Fibroblast of lung (primary cell): ENCODE data around the gene SPDYE3. TPM values are rescaled to one million over a fixed set of nuclear protein-coding genes. Genes with fewer than 3 reads are reported as not detected.
"Not testable (repeated sequence)": the region's sequence is repeated elsewhere in the genome, so short reads cannot be mapped to it uniquely, and the experiment has no call there.

ENCODE experiments used
- DNase-seq, 2 donors: peaks; one replicate each; pipeline versions ENCODE4 v3.0.0 to v3.0.0-alpha.2; 2010; ENCODE audit warnings: low read depth in 2 of 2
- H2AFZ ChIP-seq: 2 replicates; pipeline ENCODE4 v1.5.1; 2012; ENCODE audit warnings: low read length, control low read depth, inconsistent platforms
- H3K27ac ChIP-seq: 2 replicates; pipeline ENCODE4 v1.5.1; 2011; ENCODE audit warnings: low read length, control low read depth; ENCODE audit not compliant: insufficient read depth
- H3K27me3 ChIP-seq: 2 replicates; pipeline ENCODE4 v1.5.1; 2011; ENCODE audit warnings: mild to moderate bottlenecking, low read length; ENCODE audit not compliant: control insufficient read depth, insufficient read depth
- H3K36me3 ChIP-seq: 2 replicates; pipeline ENCODE4 v1.5.1; 2011; ENCODE audit warnings: low read length; ENCODE audit not compliant: control insufficient read depth, insufficient read depth
- H3K4me1 ChIP-seq: 2 replicates; pipeline ENCODE4 v1.5.1; 2011; ENCODE audit warnings: low read length; ENCODE audit not compliant: control insufficient read depth, insufficient read depth; ENCODE audit errors: extremely low read depth
- H3K4me2 ChIP-seq: 2 replicates; pipeline ENCODE4 v1.5.1; 2011; ENCODE audit warnings: low read length, control low read depth; ENCODE audit not compliant: insufficient read depth; ENCODE audit errors: extremely low read depth
- H3K4me3 ChIP-seq, 4 experiments: fragments of 200-600 bp in 1 of 4; sonication (generic) in 1 of 4; replicated peaks in 1 of 4; 2 replicates each; pipeline ENCODE4 v1.5.1; 2011 to 2016; ENCODE audit warnings: low read length in 4 of 4, low read depth in 3 of 4, mild to moderate bottlenecking in 3 of 4, control low read depth in 2 of 4, inconsistent platforms in 1 of 4, mixed read lengths in 1 of 4; ENCODE audit not compliant: insufficient read depth in 1 of 4; ENCODE audit errors: control extremely low read depth in 1 of 4
- H3K79me2 ChIP-seq: 2 replicates; pipeline ENCODE4 v1.5.1; 2012; ENCODE audit warnings: mild to moderate bottlenecking, low read length, inconsistent platforms; ENCODE audit not compliant: control insufficient read depth, insufficient read depth
- H3K9ac ChIP-seq: 2 replicates; pipeline ENCODE4 v1.5.1; 2011; ENCODE audit warnings: mild to moderate bottlenecking, low read length, control low read depth; ENCODE audit not compliant: insufficient read depth
- H3K9me3 ChIP-seq: 2 replicates; pipeline ENCODE4 v1.5.1; 2012; ENCODE audit warnings: low read depth, low read length; ENCODE audit not compliant: control insufficient read depth, insufficient read depth
- H4K20me1 ChIP-seq: 2 replicates; pipeline ENCODE4 v1.5.1; 2011; ENCODE audit warnings: low read length; ENCODE audit not compliant: control insufficient read depth, insufficient read depth; ENCODE audit errors: extremely low read depth
- EZH2 ChIP-seq: IDR thresholded peaks from 2 replicates; pipeline ENCODE4 v1.5.1; 2012; ENCODE audit warnings: low read length, control low read depth, mild to moderate bottlenecking; ENCODE audit errors: missing control alignments
- polyA plus RNA-seq, 2 donors: library from polyadenylated mRNA; depleted of rRNA in 1 of 2; stranded (reverse) in 1 of 2; unstranded in 1 of 2; fragments of >200 nt; gene quantifications; 2 replicates each; pipeline ENCODE4 v1.2.1, GENCODE V29; 2011 to 2012; ENCODE audit warnings: missing spikeins in 1 of 2
- total RNA-seq: library from RNA; depleted of rRNA; stranded (reverse); fragments of >200 nt; gene quantifications from 2 replicates; pipeline ENCODE4 v1.2.1, GENCODE V29; 2014
- TF ChIP-seq, protein P1 (sequence below), 2 donors: IDR thresholded peaks in 1 of 2; conservative IDR thresholded peaks in 1 of 2; 1 replicate in 1 of 2; 2 replicates in 1 of 2; pipeline ENCODE4 v1.5.1; 2011 to 2012; ENCODE audit warnings: low read length in 2 of 2, control low read depth in 1 of 2, inconsistent platforms in 1 of 2, low read depth in 1 of 2, mild to moderate bottlenecking in 1 of 2

SPDYE3 gene
- total and polyA plus RNA-seq, 2 donors (not counting 1 experiment from before 2014, with no cell fraction given): not detected

DNA sequence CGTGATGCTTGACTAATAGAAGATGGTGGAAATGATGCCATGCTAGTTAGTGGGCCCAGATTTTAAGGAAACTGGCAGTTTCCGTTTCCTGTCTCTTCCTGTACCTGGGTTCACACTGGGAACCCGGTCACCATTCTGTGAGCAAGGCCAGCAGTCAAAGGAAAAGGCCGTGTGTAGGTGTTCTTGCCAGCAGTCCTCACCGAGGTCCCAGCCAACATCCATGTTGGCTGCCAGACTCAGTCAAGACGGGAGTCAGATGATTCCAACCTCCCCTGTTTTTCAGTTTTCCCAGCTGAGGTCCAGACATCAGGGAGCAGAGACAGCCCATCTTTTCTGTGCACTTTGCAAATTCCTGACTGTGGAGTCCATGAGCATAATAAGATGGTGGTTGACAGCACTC lies 35.3 kb downstream of the SPDYE3 start:
- H3K9me3 ChIP-seq: no peaks in the 10 kb centered on the region
- peaks cover 3% of the 10 kb centered on the region for H3K4me1 ChIP-seq
- no peak overlapping the region for H2AFZ ChIP-seq
- no peak for DNase-seq
- TF ChIP-seq, protein P1, sequence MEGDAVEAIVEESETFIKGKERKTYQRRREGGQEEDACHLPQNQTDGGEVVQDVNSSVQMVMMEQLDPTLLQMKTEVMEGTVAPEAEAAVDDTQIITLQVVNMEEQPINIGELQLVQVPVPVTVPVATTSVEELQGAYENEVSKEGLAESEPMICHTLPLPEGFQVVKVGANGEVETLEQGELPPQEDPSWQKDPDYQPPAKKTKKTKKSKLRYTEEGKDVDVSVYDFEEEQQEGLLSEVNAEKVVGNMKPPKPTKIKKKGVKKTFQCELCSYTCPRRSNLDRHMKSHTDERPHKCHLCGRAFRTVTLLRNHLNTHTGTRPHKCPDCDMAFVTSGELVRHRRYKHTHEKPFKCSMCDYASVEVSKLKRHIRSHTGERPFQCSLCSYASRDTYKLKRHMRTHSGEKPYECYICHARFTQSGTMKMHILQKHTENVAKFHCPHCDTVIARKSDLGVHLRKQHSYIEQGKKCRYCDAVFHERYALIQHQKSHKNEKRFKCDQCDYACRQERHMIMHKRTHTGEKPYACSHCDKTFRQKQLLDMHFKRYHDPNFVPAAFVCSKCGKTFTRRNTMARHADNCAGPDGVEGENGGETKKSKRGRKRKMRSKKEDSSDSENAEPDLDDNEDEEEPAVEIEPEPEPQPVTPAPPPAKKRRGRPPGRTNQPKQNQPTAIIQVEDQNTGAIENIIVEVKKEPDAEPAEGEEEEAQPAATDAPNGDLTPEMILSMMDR (conservative IDR thresholded peaks at IDR 0.05 in 1 of 2, IDR thresholded peaks at IDR 0.05 in 1 of 2; ENCODE audit: low read depth in 1 of 2, low read length in 2 of 2): no peak
- no peak for TF ChIP-seq EZH2
- no peak overlapping the region for H3K9ac ChIP-seq
- peaks cover 2% of the 10 kb centered on the region for H3K79me2 ChIP-seq
- peaks cover 7% of the 10 kb centered on the region for H3K36me3 ChIP-seq
- H3K4me2 ChIP-seq: no peak overlapping the region
- no peak overlapping the region for H3K27ac ChIP-seq
- no peaks in the 10 kb centered on the region for H4K20me1 ChIP-seq
- no peak overlapping the region for H3K4me3 ChIP-seq
- no peaks in the 10 kb centered on the region for H3K27me3 ChIP-seq

DNA sequence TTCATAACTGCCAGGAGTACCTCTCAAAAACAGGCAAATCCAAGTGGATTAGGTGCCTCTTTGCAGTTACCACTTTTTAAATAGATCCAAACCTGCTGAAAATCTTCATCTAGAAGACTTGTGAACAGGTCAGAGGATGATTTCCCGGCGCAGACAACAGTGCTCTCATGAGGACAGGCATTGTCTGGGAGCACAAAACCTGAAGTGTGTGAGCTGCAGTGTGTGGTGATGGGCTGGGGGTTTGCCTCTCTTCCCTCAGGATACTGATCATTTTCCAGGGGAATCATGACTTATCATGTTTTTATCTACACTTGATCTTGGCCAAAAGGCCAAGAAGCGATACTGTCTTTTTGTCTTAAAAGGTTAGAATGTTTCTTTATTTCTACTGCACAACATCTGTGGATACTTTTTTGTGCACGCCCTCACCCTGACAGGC lies 36.6 kb downstream of the SPDYE3 start:
- not testable (repeated sequence) for H2AFZ ChIP-seq, H3K27ac ChIP-seq, H3K4me1 ChIP-seq, H4K20me1 ChIP-seq, H3K4me3 ChIP-seq, H3K79me2 ChIP-seq, H3K27me3 ChIP-seq, H3K9ac ChIP-seq, H3K9me3 ChIP-seq, DNase-seq, H3K36me3 ChIP-seq, H3K4me2 ChIP-seq
- TF ChIP-seq, protein P1 (conservative IDR thresholded peaks at IDR 0.05 in 1 of 2, IDR thresholded peaks at IDR 0.05 in 1 of 2; ENCODE audit: low read depth in 1 of 2, low read length in 2 of 2): peak; percentile 29 to 33

DNA sequence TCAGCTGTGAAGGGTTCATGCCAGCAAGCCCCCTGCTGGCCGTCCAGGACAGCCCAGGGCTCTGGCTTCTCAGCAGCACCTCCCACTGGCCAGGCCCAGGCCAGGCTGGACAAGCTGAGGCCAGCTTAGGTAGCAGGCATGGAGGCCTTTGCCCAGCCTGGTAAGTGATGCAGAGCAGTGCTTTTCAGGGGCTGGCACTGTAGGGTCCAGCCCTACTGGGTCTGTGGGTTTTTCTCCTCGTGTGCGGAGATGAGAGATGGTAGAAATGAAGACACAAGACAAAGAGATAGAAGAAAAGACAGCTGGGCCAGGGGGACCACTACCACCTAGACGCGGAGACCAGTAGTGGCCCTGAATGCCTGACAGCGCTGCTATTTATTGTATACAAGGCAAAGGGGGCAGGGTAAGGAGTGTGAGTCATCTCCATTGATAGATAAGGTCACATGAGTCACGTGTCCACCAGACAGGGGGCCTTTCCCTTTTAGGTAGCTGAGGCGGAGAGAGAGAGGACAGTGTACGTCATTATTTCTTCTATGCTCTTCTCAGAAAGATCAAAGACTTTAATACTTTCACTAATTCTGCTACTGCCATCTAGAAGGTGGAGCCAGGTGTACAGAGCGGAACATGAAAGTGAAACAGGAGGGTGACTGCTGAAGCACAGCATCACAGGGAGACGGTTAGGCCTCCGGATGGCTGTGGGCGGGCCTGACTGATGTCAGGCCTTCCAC lies 37.2 kb downstream of the SPDYE3 start:
- not testable (repeated sequence) for H3K4me2 ChIP-seq, H2AFZ ChIP-seq, H3K4me3 ChIP-seq, H3K4me1 ChIP-seq, H3K9ac ChIP-seq, H3K79me2 ChIP-seq, H3K27me3 ChIP-seq, H3K9me3 ChIP-seq, H4K20me1 ChIP-seq
- peaks cover 12% of the 10 kb centered on the region for H3K36me3 ChIP-seq
- peak; percentile 58 to 79 for DNase-seq
- H3K27ac ChIP-seq: peak overlapping the region; percentile 61
- TF ChIP-seq, protein P1 (conservative IDR thresholded peaks at IDR 0.05 in 1 of 2, IDR thresholded peaks at IDR 0.05 in 1 of 2; ENCODE audit: low read depth in 1 of 2, low read length in 2 of 2): peak; percentile 23 to 29
